GM18499 (cell line): Measurements from ENCODE around the gene FMR1NB.
A peak's percentile ranks its signal among the peaks of the same experiment; 100 is the strongest.

ENCODE experiments used
- ATAC-seq: cut with Tn5 transposase; IDR thresholded peaks from one replicate; pipeline ENCODE4 v1.9.1; 2021; ENCODE audit warnings: moderate number of reproducible peaks; ENCODE audit not compliant: insufficient read depth, unreplicated experiment

The FMR1NB gene

GRCh38 chrX:148069759-148070503 lies 88.8 kb downstream of the FMR1NB start:
- peak; percentile 93 for ATAC-seq

- ATAC-seq: no peak
Observed at GRCh38 chrX:148070504-148070877, 89.4 kb downstream of the FMR1NB start.
